AG08395 (cell line): ENCODE measurements around the gene GCNA.

Experiments
- DNase-seq: peaks from one replicate; pipeline ENCODE4 v3.0.0; 2012; ENCODE audit warnings: mixed read lengths, low spot score

GCNA gene, protein sequence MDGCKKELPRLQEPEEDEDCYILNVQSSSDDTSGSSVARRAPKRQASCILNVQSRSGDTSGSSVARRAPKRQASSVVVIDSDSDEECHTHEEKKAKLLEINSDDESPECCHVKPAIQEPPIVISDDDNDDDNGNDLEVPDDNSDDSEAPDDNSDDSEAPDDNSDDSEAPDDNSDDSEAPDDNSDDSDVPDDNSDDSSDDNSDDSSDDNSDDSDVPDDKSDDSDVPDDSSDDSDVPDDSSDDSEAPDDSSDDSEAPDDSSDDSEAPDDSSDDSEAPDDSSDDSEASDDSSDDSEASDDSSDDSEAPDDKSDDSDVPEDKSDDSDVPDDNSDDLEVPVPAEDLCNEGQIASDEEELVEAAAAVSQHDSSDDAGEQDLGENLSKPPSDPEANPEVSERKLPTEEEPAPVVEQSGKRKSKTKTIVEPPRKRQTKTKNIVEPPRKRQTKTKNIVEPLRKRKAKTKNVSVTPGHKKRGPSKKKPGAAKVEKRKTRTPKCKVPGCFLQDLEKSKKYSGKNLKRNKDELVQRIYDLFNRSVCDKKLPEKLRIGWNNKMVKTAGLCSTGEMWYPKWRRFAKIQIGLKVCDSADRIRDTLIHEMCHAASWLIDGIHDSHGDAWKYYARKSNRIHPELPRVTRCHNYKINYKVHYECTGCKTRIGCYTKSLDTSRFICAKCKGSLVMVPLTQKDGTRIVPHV

DNA sequence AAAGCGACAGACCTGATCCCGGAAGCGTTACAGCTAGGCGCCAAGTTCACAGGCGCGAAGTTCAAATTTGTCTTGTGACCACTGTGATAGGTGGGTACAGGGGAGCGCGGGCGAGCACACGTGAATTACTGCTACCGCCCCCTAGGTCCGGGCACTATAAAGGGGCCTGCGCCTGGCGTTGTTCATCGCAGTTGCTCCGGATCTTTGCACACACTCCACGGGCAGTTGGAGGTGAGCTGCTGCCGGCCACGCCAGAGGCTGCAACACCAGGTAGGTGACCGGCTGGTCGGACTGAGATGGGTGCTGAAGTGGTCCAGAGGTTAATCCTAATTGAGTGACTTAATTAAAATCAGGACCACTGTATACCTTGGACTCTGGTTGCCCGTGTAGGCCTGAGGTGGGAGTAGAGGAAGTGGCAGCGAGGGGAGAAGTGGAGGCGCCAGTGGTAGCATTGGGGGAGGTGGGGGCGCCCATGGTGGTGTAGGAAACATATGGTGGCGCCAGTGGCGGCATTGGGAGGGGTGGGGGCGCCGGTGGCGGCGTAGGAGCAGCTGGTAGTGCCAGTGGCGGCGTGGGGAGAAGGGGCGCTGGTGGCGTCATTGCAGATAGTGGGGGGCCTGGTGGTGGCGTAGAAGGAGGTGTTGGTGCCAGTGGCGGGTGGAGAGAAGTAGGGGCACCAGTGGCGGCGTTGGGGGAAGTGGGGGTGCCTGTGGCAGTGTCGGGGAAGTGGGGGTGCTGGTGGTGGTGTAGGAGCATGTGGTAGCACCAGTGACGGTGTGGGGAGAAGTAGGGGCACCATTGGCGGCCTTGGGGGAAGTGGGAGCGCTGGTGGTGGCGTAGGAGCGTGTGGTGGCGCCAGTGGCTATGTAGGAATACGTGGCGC is at the start of gene GCNA:
TSS of gene GCNA (plus strand) at position 185 of the 883 bp plus-strand sequence. CDS start 2,385 bp downstream, outside the sequence.
- DNase-seq = no peak

- no peak for DNase-seq
Observed at GRCh38 chrX:71532078-71532752, 46.0 kb upstream of the GCNA start.

DNA sequence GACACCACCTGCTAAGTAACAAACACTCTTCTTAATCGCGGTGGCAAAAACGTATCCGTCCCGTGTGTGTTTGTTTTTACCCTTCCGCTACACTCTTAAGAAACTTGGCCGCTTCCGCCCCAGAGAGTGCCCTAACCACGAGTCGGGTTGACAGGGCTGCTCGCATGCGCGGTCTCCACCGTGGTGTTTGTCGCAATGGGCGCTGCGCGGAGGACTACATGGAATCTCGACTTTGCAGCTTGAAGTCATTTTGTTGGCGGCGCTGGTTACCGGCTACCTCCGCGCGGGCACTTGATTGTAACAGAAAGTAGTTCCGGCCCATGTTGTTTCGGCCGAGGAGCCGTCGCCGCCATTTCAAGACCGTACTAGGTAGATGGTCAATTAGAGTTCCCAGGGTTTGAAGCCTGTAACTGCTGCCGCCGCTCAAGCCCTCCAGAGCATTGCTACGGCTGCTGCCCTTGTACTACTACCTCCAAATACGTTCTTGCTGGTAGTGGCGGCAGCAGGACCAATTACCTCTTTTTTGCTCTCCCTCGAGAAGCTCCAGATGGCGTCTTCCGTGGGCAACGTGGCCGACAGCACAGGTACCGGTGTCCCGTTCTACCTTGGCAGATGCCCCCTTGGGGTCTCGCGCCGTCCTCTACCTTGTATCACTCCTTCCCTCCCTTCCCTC is 45.3 kb upstream of the GCNA start, which contains the start of gene OGT:
TSS of gene OGT (plus strand) at position 352 of the 673 bp plus-strand sequence. CDS start at position 548, 196 bp downstream.
- peak; percentile 89 for DNase-seq

- DNase-seq = no peak
Observed at GRCh38 chrX:71533516-71533850, 44.8 kb upstream of the GCNA start.

DNA sequence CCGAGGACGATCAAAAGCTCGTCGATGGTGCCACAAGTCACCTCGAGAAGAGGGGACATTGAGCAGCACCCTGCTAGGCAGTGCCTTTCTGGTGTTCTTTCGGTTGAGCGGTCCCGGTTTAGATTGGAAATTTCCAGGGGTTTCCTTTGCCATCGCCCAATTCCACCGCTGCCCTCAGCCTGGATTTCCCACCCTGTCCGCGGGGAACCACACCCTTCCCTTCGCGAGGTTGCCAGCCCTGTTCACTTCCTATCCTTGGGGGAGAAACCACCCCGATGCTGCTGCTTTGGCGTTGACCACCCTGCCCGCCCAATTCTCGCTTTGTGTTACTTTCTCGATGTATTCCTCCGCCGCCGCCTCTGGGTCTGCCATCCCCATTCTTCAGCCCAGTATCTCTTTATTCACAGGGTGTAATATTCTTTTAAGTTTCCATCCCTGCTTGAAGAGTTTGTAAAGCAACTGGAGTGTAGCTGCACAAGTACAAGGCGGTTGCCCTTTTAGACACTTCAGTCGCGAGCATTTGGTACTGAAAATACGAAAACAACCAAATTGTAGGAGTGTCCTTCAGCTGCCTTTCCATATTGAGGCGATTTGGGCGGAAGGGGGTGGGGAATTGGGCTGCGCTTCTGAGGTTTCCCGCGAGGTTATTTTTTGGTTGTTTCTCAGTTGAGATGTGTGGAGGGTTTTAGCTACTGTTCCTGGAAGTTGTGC is 44.2 kb upstream of the GCNA start:
- no peak for DNase-seq

- DNase-seq = no peak
Observed at GRCh38 chrX:71534773-71535544, 43.3 kb upstream of the GCNA start.

- DNase-seq = no peak
Observed at GRCh38 chrX:71536285-71536684, 42.0 kb upstream of the GCNA start.

DNA sequence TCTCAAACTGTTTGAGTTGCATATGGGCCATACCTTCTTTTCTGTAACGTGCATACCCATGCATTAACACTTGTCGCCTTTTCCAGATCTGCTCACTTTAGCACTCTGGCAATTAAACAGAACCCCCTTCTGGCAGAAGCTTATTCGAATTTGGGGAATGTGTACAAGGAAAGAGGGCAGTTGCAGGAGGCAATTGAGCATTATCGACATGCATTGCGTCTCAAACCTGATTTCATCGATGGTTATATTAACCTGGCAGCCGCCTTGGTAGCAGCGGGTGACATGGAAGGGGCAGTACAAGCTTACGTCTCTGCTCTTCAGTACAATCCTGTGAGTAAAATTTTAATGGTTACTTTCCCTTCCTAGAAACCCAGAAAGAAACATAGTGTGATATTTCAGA is 40.5 kb upstream of the GCNA start:
- DNase-seq = no peak

DNA sequence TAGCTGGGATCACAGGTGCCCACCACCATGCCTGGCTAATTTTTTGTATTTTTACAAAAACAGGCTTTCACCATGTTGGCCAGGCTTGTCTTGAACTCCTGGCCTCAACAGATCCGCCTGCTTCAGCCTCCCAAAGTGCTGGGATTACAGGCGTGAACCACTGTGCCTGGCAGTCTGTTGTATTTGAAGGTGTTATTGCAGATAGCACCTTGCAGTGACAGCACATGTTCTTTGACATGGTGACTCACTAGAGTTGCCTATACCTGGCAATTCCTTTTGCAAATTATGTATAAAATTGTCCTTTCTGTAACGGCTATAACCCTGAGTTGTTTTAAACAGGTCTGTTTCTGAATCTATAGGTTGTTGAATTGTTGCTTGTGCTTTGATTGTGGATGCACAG is 37.4 kb upstream of the GCNA start:
- DNase-seq = no peak

- DNase-seq = no peak
Observed at GRCh38 chrX:71541210-71542022, 36.8 kb upstream of the GCNA start.

DNA sequence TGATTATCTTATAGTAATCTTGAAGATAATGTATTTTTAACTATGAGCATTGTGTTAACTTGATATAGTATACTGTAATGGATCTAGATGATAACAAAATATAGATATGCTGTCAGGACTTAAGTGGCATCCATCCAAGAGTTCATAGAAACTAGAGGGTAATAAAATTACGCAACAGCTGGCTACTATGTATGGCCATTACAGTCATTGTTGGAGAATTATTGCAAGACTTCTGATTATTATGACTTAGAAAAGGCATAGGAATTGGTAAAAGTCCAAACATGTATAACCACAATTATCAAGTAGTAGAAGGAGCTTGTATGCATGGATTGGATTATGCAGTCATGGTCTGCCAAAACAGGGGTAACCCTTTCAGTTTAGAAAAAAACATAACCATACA is 35.8 kb upstream of the GCNA start:
- no peak for DNase-seq

GRCh38 chrX:71542825-71543224 is 35.4 kb upstream of the GCNA start:
- DNase-seq = no peak

DNA sequence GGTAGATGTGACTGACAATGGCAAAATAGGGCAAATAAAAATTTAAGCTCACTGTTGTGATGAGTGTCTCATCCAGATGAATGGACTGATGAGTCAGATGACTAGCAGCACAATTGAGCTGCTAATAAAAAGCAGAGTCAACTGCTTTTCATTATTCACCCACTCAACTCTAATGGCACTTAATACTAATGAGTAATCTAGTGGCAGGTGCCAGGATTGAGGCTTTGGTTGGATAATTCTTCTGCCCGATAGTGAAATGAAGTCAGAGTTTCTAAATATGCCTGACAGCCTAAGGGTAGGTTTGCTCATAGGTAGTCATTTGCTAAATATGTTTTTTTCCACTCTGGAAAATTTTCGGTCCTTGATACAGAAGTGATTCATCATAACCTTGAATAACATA is 34.9 kb upstream of the GCNA start:
- peak; percentile 45 for DNase-seq

DNA sequence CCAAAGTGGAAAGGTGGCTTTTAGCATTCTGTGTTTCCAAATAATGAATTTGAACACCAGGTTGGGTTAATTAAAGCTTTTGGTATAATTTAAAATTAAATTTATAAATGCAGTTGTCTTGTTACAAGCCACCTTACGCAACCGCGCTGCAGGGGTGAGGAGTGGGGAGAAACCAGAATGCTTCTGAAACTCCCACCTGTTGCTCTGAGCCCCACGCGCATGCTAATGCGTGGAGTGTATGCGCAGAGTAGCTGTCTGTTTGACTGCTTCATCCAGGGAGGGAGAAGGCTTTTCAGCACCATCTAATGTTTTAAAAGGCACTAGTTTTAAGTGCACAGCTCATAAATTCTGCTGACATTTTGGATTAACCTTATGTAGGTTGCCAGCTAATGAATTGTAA is 32.9 kb upstream of the GCNA start:
- DNase-seq = no peak

- DNase-seq = no peak
Observed at GRCh38 chrX:71546879-71547278, 31.4 kb upstream of the GCNA start.

DNA sequence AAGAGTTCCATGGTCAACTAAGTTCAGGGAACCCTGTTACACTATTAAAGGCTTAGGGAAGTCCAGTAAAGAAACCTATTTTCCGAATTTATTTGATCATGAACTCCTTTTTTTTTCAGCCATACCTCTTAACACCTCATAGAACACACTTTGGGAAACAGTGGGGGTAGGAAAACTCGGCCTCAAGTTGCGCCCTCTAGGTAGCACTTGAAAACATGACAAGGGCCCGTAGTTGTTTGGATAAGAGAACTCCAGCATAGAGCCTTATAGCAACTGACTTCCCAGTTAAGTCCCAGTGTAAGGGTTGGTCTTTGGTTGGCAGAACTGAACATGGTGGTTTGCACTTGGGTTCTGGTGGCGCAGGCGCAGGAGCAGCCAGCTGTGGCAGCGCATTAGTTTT is 30.9 kb upstream of the GCNA start:
- no peak for DNase-seq

- no peak for DNase-seq
Observed at GRCh38 chrX:71549986-71550385, 28.3 kb upstream of the GCNA start.

DNA sequence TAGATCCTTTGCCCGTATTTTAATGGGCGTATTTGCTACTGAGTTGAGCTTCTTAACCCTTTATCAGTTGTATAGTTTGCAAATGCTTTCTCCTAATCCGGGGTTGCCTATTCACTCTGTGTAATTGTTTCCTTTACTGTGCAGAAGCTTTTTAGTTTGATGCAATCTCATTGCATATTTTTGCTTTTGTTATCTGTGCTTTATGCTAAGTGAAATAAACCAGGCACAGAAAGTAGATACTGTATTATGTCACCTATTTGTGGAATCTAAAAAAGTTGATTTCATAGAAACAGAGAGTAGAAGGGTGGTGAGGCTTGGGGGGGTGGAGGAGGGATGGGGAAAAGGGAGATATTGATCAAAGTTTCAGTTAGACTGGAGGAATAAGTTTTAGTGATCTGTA is 27.7 kb upstream of the GCNA start:
- DNase-seq = no peak

DNA sequence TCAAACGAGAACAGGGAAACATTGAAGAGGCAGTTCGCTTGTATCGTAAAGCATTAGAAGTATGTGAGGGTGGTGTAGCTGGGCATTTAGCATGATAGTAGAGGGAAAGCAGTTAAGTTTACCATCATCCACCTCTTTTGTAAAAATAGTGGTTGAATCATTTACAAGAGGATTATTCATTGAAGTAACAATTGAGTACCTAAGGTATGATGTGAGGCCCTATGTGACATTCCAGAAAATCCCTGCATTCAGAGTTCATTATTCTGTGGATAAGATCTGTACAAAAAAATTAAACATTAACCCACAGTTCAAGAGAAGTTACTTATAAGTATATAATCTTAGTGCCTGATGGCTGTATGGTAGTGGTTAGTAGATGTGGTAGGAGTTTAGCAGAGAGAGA is 22.2 kb upstream of the GCNA start:
- no peak for DNase-seq
